Measurements from ENCODE around the gene DDX1.

Gene DDX1

GRCh38 chr2:15557887-15558311 is 33.8 kb upstream of the DDX1 start:
- H3K4me3 ChIP-seq (ENCODE audit: low read depth, low read length), result no peak overlapping the region
- no peak for TF ChIP-seq CTCF (IDR thresholded peaks at IDR 0.05; ENCODE audit: insufficient read depth, low read depth, low read length, missing control alignments)
- no peak for DNase-seq (ENCODE audit: low read depth)

GRCh38 chr2:15559379-15560139 is 32.1 kb upstream of the DDX1 start:
- no peak for TF ChIP-seq CTCF (IDR thresholded peaks at IDR 0.05; ENCODE audit: insufficient read depth, low read depth, low read length, missing control alignments)

GRCh38 chr2:15560140-15560987 is 31.3 kb upstream of the DDX1 start:
- peak overlapping the region; percentile 62 for H3K4me3 ChIP-seq (ENCODE audit: low read depth, low read length)
- no peak for TF ChIP-seq CTCF (IDR thresholded peaks at IDR 0.05; ENCODE audit: insufficient read depth, low read depth, low read length, missing control alignments)
- DNase-seq (ENCODE audit: low read depth), result peak; percentile 18

More at GRCh38 chr2:15559379-15560139, 32.1 kb upstream of the DDX1 start:
- H3K4me3 ChIP-seq (ENCODE audit: low read depth, low read length), result peak overlapping the region; percentile 62
- no peak for DNase-seq (ENCODE audit: low read depth)

GRCh38 chr2:15560988-15561573 is 30.6 kb upstream of the DDX1 start, which contains the start of gene NBAS:
NBAS (minus strand) TSS chr2:15561334; CDS start chr2:15561304, 30 bp downstream.
- peak; percentile 87 for DNase-seq (ENCODE audit: low read depth)
- peak within 1 kb of the TSS; percentile 62 for H3K4me3 ChIP-seq (ENCODE audit: low read depth, low read length)
- TF ChIP-seq CTCF (IDR thresholded peaks at IDR 0.05; ENCODE audit: insufficient read depth, low read depth, low read length, missing control alignments), result no peak

GRCh38 chr2:15561574-15562344 is 29.9 kb upstream of the DDX1 start:
- TF ChIP-seq CTCF (IDR thresholded peaks at IDR 0.05; ENCODE audit: insufficient read depth, low read depth, low read length, missing control alignments), result no peak
- peak; percentile 9 for DNase-seq (ENCODE audit: low read depth)
- H3K4me3 ChIP-seq (ENCODE audit: low read depth, low read length), result peak overlapping the region; percentile 62

- no peak overlapping the region for H3K4me3 ChIP-seq (ENCODE audit: low read depth, low read length)
- DNase-seq (ENCODE audit: low read depth), result no peak
- no peak for TF ChIP-seq CTCF (IDR thresholded peaks at IDR 0.05; ENCODE audit: insufficient read depth, low read depth, low read length, missing control alignments)
These were observed 29.2 kb upstream of the DDX1 start for GRCh38 chr2:15562354-15563031.
